Measurements from ENCODE around the gene SIRPG.

- TF ChIP-seq CTCF (IDR thresholded peaks at IDR 0.05), result no peak
- no peak for TF ChIP-seq EP300 (IDR thresholded peaks at IDR 0.05)
These were observed 30.9 kb downstream of the SIRPG start for GRCh38 chr20:1626528-1627199.
